Measurements from ENCODE around the gene SDCCAG8.

DNA sequence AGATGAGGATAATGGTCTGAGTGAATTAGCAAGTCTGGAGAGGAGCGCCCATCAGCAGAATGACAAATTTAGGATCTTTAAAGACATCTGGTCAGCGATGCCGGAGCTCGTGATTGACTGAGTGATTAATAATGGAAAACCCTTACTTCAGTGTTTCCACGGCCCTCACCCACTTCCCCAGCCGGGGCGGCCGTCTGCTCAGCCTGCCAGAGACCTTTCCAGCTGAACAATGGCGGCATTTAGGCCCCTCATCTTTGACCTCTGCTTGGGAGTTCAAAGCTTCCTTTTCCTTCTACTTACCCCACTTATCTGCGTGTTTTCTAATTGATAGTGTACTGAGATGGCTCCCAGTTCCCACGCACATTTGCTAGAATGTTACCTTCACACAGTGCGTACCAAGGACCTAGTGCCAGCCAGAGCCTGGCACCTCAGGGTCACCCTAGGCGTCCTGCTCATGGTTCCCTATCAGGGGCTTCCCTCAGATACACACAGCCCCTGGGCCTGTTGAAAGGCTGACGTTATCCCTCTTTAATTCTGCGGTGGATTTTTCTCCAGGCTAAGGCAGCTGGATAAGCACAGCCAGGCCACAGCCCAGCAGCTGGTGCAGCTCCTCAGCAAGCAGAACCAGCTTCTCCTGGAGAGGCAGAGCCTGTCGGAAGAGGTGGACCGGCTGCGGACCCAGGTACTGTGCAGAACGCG lies 232.8 kb downstream of the SDCCAG8 start:
- no peak for TF ChIP-seq GATA1 (IDR thresholded peaks at IDR 0.05; ENCODE audit: low read depth, low read length)
- TF ChIP-seq POLR2A (IDR thresholded peaks at IDR 0.05; ENCODE audit: low read length) = no peak

Data from erythroblast (primary cell).